GM18498 (cell line): ENCODE measurements around the gene STK25.
A peak's percentile ranks its signal among the peaks of the same experiment; 100 is the strongest.
"Not testable (repeated sequence)": the region's sequence is repeated elsewhere in the genome, so short reads cannot be mapped to it uniquely, and the experiment has no call there.

Source experiments
- ATAC-seq: cut with Tn5 transposase; IDR thresholded peaks from one replicate; pipeline ENCODE4 v1.9.1; 2021; ENCODE audit warnings: mild to moderate bottlenecking, moderate library complexity; ENCODE audit not compliant: unreplicated experiment

STK25 gene

DNA sequence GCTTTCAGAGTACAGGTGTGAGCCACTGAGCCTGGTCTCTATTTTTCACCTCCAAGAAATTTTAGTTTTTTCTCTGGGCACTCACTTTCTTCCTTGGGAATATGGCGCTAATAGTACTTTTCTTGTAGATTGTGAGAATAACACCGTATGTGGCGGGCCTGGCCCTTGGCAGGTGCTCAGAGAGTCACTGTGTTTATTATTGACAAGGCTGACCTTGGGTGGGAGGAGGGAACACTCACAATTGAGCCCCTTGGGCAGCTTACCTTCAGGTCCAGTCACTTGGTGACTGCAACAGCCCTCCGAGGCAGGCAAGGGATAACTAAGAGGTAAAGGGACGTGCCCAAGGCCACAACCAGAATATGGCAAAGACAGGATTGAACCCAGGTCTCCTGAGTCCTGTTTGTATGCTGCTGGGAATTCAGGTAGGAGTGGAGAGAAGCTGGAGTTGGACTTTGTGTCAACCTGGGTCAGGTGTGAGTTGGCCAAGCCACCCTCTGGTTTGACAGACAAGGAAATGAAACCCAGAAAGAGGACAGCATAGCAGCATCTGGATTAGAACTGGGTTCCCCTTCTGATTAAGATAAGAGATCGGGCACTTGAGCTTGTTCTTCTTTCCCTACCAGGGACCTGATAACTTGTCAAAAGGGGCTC, 2.8 kb upstream of the STK25 start:
- no peak for ATAC-seq

GRCh38 chr2:241509155-241509784, 886 bp upstream of the STK25 start:
- ATAC-seq, result no peak

DNA sequence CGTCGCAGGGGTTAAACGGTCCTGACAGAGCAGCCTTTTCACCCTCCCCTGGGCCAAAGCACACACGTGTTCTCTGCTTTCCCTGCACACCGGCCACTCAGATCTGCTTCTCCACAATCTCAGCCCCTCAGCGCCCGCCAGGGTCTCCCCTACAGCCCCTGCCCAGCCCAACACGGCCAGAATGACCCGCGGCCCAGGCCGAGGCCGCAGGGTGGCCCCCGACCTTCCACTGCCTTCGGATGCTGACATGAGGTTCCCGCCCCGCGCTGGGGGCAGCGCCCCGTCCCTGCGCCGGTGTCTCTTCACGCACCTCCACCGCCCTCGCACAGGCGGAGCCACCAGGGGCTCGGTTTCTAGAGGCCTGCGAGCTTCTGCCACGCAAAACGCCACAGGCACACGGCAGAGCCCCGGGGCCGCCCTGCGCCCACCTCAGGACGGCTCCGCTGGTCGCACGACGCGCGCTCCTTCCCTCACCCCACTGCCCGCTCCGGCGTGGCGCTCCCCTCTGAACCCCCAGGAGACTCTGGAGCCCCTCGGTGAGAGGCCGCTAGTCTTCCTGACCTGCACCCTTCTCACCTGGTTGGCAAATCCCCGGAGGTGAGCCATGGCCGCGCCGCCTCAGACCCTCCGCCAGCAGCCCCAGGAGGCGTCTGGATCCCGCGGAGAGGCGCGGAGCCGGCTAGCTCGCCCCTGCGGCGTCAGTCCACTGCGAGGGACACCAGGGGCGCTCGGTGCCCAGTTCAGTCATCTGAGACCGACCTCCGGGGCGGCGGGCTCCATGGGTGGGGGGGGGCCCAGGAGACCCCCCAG, 749 bp downstream of the STK25 start:
- ATAC-seq, result peak; percentile 24

GRCh38 chr2:241506793-241507429, 1.5 kb downstream of the STK25 start:
- ATAC-seq, result no peak

GRCh38 chr2:241506317-241506716, 2.1 kb downstream of the STK25 start:
- not testable (repeated sequence) for ATAC-seq

DNA sequence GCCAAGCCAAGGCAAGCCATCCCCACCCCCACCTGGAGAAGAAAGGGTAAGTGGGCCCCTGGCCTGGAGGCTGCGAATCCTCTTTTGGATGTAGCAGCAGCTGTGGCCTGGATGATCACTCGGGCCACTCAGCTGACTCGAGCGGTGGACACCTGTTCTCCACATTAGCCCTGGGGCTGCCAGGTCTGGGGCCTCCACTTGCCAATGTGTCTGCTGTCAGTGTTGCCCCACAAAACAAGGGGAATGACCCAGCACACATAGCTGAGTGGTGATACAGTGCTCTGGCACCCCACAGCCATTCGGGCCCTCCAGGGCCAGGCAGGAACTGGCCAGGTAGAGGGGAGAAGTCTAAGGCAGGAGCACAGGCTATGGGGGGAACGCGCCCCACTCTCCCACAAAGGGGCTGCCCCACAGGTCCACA, 2.6 kb downstream of the STK25 start:
- no peak for ATAC-seq

GRCh38 chr2:241505086-241505780, 3.2 kb downstream of the STK25 start:
- ATAC-seq, result no peak

DNA sequence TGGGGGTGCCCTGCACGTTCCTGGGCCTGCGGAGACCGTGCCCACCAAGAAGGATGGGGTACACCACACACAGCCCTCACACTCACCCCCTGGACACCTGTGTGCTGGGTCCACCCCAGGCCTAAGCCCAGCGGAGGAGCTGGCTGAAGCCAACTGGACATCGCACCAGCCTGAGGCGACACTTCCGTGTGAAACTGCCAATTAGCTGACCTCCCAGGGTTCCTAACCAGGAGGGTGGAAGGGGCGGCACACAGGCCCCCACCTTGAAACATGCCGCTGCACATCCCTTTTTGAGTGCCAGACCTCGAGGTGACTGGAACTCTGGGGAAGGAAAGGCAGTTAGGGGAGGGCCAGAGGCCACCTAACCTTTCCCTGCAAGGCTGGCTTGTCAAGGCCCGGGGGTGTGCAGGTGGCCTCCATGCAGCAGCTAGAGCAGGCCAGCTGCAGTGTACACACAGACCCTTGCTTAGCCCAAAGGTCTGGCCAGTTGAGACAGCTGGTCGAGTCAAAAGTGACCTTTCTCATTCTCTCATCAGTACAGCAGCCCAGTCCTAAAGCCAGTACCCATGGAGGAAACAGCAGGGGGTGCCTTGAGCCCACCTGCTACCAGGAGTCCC, 4.5 kb downstream of the STK25 start:
- no peak for ATAC-seq

DNA sequence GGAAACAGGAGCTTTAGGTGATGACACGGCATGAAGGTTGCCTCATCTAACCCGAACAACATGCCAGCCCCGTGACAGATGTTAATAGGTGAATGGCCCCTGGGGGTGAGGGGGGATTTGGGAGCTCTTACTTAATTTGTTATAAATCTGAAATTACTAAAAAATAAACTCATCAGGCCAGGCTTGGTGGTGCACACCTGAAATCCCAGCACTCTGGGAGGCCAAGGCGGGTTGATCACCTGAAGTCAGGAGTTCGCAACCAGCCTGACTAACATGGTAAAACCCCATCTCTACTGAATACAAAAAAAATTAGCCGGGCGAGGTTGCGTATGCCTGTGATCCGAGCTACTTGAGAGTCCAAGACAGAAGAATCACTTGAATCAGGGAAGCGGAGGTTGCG, 6.1 kb downstream of the STK25 start:
- ATAC-seq, result no peak

DNA sequence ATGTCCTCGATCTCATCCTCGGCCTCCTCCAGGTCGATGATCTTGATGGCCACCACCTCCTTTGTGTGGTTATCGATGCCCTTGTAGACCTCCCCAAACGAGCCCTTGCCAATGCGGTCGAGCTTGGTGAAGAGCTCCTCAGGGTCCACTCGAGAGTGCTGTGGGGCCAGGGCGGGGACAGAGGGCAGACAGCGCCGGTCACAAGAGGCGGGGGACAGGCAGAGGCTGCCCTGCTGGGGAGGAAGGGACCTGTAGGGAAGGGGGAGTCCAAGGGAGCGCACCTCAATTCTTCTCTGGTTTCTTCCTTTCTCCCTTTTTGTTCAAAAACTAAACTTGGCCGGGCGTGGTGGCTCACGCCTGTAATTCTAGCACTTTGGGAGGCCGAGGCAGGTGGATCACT, 6.8 kb downstream of the STK25 start:
- ATAC-seq, result no peak

- ATAC-seq, result no peak
These were observed 7.3 kb downstream of the STK25 start for GRCh38 chr2:241501099-241501541.

DNA sequence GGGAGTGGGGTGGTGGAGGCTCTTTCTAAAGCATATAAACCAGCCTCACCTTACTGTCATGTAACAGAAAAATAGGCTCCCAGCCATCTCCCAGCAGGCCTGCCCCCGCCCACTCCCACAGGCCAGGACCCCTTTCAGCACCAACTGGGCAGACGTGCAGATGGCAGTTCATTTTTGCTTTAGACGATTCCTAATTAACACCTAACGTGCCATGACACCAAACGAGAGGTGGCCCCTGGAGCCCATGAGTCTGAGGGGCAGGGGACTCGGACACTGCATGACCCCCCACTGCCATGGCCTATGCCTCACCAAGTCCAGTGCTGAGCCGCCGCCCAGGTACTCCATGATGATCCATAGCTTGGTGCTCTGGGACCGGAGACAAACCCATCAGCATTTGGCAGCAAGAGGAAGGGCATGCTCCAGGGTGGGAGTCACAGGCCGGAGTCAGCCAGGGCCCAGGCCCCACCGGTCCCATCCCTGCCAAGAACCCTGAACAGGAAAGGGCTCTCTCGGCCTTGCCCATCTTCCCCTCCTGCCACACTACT, 7.9 kb downstream of the STK25 start:
- no peak for ATAC-seq

DNA sequence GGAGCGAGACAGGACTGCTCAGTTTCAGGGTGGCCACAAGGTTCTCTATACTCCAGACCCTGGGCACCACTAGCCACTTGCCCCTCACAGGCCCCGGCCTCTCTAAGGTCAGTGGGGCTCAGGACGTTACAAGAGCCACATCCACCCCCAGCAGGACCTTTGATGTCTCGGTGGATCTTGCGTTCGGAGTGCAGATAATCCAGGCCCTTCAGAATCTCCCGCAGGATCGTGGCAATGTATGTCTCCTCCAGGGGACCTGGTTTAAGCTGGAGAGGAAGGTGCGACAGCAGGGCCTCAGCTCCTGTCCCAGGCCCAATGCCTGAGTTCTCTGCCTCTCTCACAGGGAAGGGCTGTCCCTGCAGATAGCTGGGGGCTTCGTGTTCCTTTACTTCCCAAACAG, 8.4 kb downstream of the STK25 start:
- no peak for ATAC-seq

DNA sequence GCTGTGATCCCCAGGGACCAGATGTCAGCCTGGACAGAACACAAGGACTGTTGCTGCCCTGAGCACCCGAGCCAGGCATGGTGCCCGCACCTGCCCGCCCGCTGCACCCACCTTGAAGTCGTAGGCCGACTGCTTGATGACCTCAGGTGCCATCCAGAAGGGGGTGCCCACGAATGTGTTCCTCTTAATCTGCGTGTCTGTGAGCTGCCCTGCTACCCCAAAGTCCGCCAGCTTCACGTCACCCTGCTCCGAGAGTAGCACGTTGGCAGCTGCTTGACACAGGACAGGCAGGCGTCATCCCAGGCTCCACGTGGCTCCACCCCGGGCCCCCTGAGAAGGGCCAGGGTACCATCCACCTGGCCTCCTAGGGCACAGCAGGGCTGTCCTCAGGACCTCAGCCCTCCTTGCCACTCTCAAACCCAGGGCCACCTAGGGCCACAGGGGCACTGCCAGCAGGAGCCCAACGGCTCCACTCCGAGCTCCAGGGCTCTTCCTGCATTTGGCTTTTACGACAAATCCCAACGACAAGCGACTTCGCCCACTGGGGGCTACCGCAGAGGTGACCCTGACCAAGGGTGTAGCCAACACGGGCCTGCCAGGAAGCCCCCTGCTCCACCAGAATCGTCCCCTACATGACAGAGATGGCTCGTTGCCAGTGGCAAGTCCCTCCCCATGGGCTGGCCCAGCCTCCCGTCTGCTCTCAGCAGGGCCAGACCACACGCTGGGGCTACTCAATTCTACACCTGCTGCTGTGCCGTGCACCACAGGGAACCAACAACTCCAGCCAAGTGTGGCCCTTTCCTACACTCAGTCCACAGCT, 9.0 kb downstream of the STK25 start:
- no peak for ATAC-seq

DNA sequence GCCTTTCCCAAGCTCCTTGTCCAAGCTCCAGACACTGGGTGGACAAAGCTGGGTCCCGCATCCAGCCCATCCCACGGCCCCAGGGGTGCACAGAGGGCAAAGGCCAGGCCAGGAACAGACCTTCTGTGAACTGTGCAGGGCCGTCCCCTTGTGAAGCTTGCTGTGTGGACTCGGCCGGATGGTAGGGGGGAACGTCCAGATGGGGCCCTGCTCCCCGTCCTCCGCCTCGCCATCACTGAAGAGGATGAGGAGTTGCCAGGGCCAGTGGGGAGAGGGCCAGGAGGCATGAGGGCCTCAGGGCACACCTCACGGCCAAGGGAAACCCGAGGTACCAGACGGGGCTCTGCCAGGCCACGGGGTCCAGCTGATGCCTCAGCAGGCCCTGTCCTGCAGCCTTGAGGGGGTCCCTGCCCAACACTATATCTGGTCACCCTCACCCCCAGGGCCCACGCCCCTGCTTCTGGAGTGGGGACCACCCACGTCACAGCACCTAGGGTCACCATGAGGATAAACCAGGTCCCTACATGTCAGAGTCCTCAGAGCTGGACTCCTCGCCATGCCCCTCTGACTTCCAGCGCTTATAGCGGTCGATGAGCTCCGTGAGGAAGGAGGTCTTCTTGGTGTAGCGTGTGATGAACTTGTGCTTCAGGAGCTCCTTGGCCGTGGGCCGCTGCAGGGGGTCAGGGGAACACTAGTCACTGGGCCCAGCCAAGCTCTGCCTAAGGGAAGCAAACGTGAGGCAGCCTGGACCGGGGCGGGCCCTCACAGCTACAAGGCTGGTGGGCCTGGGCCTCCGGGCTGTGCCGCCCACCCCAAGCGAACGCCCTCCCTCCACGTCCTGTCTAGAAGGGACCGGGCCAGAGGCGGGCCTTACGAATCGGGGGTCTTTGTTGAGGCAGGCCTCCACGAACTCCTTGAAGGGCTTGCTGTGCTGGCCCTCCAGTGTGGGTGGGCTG, 10.0 kb downstream of the STK25 start:
- ATAC-seq, result no peak

GRCh38 chr2:241496904-241497877, 11.2 kb downstream of the STK25 start:
- no peak for ATAC-seq
